HG03045 (cell line): ENCODE results near the gene TMEM86A.

Experiments
- ATAC-seq: cut with Tn5 transposase; IDR thresholded peaks from one replicate; pipeline ENCODE4 v1.9.1; 2021; ENCODE audit warnings: mild to moderate bottlenecking, moderate library complexity; ENCODE audit not compliant: unreplicated experiment

TMEM86A gene

GRCh38 chr11:18722293-18722637 lies 23.7 kb downstream of the TMEM86A start:
- no peak for ATAC-seq

DNA sequence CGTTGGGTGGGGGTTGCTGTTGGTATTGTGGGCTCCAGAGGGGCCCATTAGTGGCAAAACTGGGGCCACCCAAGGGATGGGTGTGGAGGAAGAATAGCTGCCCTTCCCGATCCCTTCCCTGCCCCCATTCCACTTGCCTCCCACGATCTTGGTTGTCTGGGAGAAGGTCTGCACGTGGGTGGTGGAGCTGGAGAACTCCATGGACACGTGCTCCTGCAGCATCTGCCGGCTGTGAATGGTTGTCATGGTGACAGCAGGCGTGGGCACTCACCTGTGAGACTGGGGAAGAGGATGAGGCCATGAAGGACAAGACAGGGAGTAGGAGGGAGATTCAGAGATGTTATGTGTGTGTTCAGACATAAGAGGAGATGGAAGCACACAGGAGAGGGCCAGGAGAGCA lies 25.4 kb downstream of the TMEM86A start:
- no peak for ATAC-seq

DNA sequence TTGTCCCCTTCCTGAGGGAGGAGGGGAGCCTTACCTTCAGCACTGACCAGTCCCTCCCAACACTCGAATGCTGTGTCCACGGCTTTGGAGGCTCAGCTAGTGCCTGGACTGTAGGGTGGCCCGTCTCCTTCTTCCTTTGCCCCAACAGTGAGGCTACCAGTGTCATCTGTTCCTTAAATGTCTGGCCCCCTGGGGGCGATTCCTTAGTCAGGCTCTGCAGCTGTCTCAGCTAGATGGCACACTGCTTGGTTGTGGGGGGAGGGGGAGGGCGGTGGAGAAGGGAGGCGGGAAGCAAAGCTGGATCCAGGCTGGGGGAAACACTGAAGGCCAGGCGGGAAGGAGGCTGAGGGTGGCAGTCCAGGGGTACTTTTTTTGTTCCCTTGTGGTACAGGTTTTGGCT lies 27.5 kb downstream of the TMEM86A start, which contains the start of gene IGSF22:
Gene IGSF22, minus strand, starts transcription at position 149 of the 400 bp plus-strand sequence. CDS start 1,952 bp downstream, outside the sequence.
- ATAC-seq: no peak

- ATAC-seq: no peak
Measured at GRCh38 chr11:18727479-18728236, 29.1 kb downstream of the TMEM86A start.

DNA sequence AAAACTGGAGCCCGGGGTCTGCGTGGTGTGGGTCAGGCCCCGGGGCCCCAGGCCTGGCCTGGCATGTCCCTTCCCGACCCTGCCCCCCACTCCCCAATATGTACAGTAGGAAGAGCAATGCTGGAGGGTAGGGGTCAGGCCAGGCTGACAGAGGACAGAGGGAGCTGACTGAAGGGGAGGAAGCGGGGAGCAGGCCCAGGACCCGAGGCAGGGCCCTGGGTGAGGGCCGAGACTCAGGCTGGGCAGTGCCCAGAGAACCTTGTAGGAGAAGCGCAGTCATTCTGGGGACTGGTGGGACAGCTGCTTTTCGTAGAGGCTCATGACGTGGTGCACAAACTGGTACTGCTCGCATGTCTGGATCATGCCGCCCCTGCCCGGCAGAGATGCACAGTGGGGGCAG lies 30.1 kb downstream of the TMEM86A start:
- no peak for ATAC-seq

GRCh38 chr11:18729426-18729825 lies 30.8 kb downstream of the TMEM86A start:
- ATAC-seq: no peak

DNA sequence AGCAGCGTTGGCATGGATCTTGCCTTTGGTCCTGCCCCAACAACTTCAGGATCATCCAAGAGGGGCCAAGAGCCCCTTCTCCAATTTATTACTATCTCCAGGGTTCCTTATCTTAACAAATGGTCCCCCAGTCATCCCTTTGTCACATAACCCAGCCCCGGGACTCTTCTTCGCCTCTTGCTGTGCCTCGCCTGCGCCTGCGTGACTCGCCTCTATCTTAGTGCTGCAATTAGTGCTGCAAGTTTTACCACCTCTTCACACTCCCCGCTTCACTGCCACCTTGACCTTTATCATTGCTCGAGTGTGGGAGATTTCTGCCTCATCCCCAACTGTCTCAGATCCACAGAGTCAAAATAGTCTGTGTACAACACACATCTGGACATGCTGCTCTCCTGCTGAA lies 31.4 kb downstream of the TMEM86A start:
- ATAC-seq: no peak

DNA sequence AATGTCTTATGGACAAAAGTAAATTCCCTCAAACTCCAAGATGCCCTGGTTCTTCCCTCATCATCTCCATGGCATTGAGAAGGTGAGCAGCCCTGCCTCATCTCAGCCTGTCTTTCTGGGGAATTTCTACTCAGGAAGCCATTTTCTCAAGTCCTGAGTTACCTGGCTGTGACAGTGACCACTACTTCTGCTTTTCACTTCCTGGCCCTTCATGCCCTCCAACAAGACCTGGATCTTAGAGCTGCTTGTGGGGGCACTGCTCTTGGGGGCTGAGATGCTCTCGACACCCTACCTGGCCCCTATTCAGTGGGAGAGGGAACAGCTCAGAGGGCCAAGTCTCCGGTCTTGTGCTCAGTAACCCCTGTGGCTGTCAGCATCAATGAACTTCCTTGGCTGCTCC lies 32.9 kb downstream of the TMEM86A start:
- ATAC-seq: no peak

DNA sequence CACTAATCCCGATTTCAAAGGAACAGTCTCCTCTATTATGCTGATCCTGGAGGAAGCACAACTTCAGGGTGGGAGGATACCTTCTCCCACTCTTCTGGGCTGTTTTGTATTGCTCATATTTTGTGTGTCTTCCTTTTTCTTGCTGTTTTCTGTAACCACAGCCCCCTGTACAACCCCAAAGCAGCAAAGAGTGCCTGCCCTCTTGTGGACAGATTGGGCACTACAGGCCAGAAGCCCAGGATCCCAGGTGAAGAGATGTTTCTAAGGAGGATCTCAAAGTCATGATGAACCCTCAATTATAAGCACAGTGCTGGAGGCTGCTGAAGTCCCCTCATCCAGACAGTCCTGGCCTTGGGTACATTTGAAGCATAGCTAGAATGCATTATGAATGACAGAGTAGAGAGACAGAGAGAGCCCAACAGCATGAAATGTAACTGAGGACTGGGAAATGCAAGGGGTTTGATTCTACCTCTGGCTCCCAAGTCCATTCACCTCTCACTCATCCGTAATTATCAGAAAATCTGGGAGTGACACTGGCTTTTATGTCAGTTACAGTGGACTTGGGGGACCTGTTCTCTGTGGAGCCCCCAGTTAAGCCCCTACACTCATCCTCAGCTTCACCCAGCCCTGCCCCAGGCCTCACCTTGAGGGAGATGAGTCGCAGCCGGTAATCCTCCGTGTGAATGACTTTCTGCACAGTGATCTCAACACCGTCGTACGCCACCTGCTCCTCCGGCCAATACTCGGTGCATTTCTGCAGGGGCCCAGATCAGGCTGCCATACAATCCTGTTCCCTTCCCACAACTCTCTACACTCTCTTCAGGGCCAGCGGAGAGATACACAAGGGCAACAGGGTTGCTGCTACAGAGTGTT lies 33.6 kb downstream of the TMEM86A start:
- ATAC-seq: no peak

DNA sequence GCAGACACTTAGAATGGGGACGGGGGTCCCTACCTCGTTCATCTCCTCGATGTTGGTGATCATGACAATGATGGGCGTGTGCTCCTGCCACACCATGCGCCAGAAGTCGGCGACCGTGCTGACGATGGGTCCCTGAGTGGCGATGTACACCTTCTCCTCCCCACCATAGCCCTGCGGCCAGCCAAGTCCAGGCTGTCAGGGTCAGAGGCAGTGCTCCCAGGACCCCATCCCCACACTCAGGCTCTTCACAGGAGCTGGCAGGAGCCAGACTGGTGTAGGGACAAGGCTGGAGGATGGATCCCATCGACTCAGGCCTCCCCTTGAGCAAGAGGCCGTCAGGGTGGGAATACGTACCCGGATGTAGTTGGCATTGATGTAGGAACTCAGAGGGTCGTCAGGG lies 34.6 kb downstream of the TMEM86A start:
- no peak for ATAC-seq

DNA sequence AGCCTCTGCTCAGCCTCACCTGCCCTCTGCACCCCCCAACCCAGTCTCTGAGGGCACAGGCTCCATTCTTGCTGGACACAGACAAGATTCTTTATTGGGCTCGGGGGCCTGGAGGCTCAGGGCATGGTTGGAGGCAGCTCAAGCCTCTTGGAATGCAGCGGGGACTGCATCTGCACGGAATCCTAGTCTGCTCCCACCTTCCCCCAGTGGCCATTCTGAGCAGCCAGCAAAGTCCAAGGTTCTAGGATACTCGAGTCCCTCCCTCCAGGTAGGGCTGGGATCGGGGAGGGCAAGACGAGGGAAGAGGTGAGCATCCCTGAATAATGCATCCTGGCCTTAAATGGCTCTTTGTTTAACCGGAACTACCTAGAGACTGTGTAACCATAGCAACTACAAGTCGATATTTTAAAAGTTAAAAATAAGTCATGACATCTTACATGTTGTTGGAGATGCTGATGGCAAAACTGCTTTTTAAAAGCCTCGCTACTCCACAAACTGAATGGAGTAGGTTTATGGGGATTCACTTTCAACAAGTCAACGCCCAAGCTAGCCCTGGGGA lies 38.1 kb downstream of the TMEM86A start:
- no peak for ATAC-seq

DNA sequence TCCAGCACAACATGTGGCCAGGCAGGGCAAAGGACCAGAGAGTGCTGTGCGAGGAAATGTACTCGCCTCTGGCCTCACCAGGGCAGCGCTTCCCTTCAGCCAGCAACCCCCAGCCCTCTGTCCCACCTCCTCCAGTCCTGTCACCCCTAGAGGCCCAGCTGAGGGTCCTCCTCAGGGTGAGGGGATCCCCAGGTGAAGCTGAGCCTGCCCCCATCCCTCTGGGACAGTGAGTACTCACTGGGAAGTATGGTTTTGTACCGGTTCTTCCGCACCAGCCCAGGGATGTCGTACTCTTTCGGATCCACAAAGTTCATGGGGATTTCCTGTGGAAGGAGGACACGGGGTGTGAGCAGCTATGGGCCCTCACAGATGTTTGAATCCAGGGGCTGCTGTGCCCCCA lies 39.1 kb downstream of the TMEM86A start:
- no peak for ATAC-seq

- no peak for ATAC-seq
Measured at GRCh38 chr11:18739685-18740084, 41.1 kb downstream of the TMEM86A start.

- no peak for ATAC-seq
Measured at GRCh38 chr11:18741783-18742182, 43.2 kb downstream of the TMEM86A start.

DNA sequence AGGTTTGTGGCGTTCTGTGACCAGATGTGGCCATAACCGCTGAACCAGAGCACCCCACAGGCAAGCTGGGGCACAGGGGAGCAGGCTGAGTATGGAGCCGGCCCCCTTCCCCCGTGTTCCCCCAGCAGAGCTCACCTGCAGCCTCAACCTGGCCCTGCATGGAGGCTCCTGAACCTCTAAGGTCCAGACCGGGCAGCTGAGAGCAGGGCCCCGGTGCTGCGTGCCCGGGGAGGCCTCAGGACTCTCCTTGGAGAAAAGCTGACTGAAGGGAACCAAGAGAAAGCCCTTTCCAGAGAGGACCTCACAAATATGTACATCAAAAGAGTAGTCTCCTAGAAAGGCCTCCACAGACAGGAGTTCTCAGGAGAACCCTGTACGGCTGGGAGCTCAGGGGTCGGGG lies 44.8 kb downstream of the TMEM86A start:
- ATAC-seq: no peak

GRCh38 chr11:18743900-18744514 lies 45.4 kb downstream of the TMEM86A start:
- ATAC-seq: no peak

DNA sequence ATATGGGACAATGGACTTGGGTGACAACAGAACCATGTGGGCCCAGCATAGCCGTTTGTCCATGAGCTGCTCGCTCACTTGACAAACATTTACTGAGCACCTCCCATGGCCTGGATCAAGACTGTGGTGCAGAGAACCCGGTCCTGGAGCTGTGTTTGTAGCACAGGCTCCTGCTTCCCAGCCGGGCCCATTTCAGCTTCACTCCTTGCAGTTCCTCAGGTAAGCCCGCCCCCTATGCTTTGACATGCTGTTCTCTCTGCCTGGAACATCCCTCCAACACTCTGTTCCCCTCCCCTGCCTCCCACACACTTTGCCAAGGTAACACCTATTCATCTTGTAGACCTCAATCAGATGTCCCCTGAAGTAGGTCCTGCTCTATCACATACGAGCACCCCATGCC lies 46.7 kb downstream of the TMEM86A start:
- no peak for ATAC-seq

GRCh38 chr11:18748766-18749365 lies 50.3 kb downstream of the TMEM86A start:
- no peak for ATAC-seq

- ATAC-seq: no peak
Measured at GRCh38 chr11:18749681-18750319, 51.2 kb downstream of the TMEM86A start.

- no peak for ATAC-seq
Measured at GRCh38 chr11:18750944-18751343, 52.4 kb downstream of the TMEM86A start.

GRCh38 chr11:18752502-18752901 lies 53.9 kb downstream of the TMEM86A start:
- ATAC-seq: no peak
